Measurements from ENCODE around the gene NXPH3. TPM values are rescaled to one million over a fixed set of nuclear protein-coding genes. Genes with fewer than 3 reads are reported as not detected.

NXPH3 gene
- total and polyA plus RNA-seq, 10 of the 15 experiments (the other 5 are each of a cell fraction or from before 2014, with no cell fraction given): 0.08 to 0.35 (median 0.12) TPM; not detected in 2

GRCh38 chr17:49556223-49556943 is 19.3 kb upstream of the NXPH3 start:
- H3K9me3 ChIP-seq (replicated peaks; ENCODE audit: control insufficient read depth, insufficient read depth, low read length): no peaks in the 10 kb centered on the region
- SMC1A ChIA-PET (ENCODE audit: uncharacterized antibody, unreplicated experiment): interaction anchor here (0.6 to 3.4 kb wide), 12 partner anchors 11 to 152 kb away, joined by 3 to 21 read pairs (median 4); no protein-coding TSS in a partner anchor
- peak overlapping the region; percentile 60 for H3K4me2 ChIP-seq (ENCODE audit: control insufficient read depth, insufficient read depth)
- FAIRE-seq (peak; percentile 47), DNase-seq (ENCODE audit: low read depth, low spot score) (no peak), ATAC-seq (peak; percentile 99)
- POLR2A ChIA-PET: interaction anchor here (0.6 kb wide), 1 partner anchor 142 kb away, joined by 5 read pairs; no protein-coding TSS in a partner anchor
- no peak overlapping the region; the same call in 1 of the 2 replicates for H3K9ac ChIP-seq (ENCODE audit: control insufficient read depth, insufficient read depth, low read length)
- no peaks in the 10 kb centered on the region for H4K20me1 ChIP-seq (ENCODE audit: control insufficient read depth, insufficient read depth)
- H3K79me2 ChIP-seq (ENCODE audit: control insufficient read depth, insufficient read depth, low read length): no peaks in the 10 kb centered on the region
- no peaks in the 10 kb centered on the region for H3K36me3 ChIP-seq (ENCODE audit: control insufficient read depth in 2 of 2, insufficient read depth in 2 of 2, low read length in 1 of 2)
- no peak overlapping the region for H3K4me3 ChIP-seq
- intact Hi-C loops (cut with micrococcal nuclease; ENCODE audit: unreplicated experiment): loop anchor here (1.0 to 2.0 kb wide), 4 partner anchors 60 to 242 kb away; no protein-coding TSS in a partner anchor
- H3K27me3 ChIP-seq (replicated peaks in 1 of 2; ENCODE audit: control insufficient read depth in 2 of 2, insufficient read depth in 2 of 2, low read length in 1 of 2): no peaks in the 10 kb centered on the region
- RAD21 ChIA-PET (ENCODE audit: unreplicated experiment): interaction anchor here (0.6 to 3.7 kb wide), 21 partner anchors 9 to 240 kb away, joined by 3 to 45 read pairs (median 3); partner anchors contain the start of gene PHB1
- in situ Hi-C loops (cut with MboI): loop anchor here (10.0 kb wide), 1 partner anchor 152 kb away; no protein-coding TSS in a partner anchor
- 22% methylated on average over 29 of the region's 30 CpGs for WGBS (ENCODE audit: insufficient coverage, insufficient replicate concordance, low lambda C conversion rate, missing lambda C conversion rate)
- H2AFZ ChIP-seq (ENCODE audit: control insufficient read depth, low read depth, low read length): peak overlapping the region; percentile 58
- BruUV-seq (replicated peaks): no TSS peak
- CTCF ChIA-PET: interaction anchor here (0.6 to 5.7 kb wide), 58 partner anchors 10 to 449 kb away, joined by 3 to 125 read pairs (median 4); partner anchors contain the start of gene PHB1
- no peak overlapping the region for H3K27ac ChIP-seq (ENCODE audit: control insufficient read depth, insufficient read depth)
- H3K4me1 ChIP-seq (ENCODE audit: control insufficient read depth, insufficient read depth, low read length): peaks cover 4% of the 10 kb centered on the region; the same call in 1 of the 2 replicates
- TF ChIP-seq MEF2B (IDR thresholded peaks at IDR 0.05; ENCODE audit: partially characterized antibody, poor library complexity, severe bottlenecking) (no peak), SUPT20H (IDR thresholded peaks at IDR 0.05; ENCODE audit: borderline replicate concordance, control insufficient read depth, low read depth, low read length) (no peak), RUNX3 (IDR thresholded peaks at IDR 0.05; ENCODE audit: low read length) (no peak), MTA3 (IDR thresholded peaks at IDR 0.05; ENCODE audit: borderline replicate concordance, low read length) (no peak), SMARCA5 (IDR thresholded peaks at IDR 0.05) (peak; percentile 74; the same call in 1 of the 2 replicates), SUZ12 (IDR thresholded peaks at IDR 0.05; ENCODE audit: unreplicated experiment) (no peak), TCF7 (IDR thresholded peaks at IDR 0.05; ENCODE audit: borderline replicate concordance) (no peak), SMC3 (IDR thresholded peaks at IDR 0.05; ENCODE audit: borderline replicate concordance, low read length) (peak; percentile 91), E4F1 (IDR thresholded peaks at IDR 0.05; ENCODE audit: borderline replicate concordance, partially characterized antibody) (no peak), MYC (IDR thresholded peaks at IDR 0.05; ENCODE audit: insufficient read depth, insufficient read length, insufficient replicate concordance, low read length, severe bottlenecking) (no peak), POLR2AphosphoS5 (IDR thresholded peaks at IDR 0.05; ENCODE audit: low read length) (no peak), CTCF (IDR thresholded peaks at IDR 0.05 in 2 of 3, conservative IDR thresholded peaks at IDR 0.05 in 1 of 3; ENCODE audit: control insufficient read depth in 2 of 3, extremely low read depth in 1 of 3, insufficient read depth in 1 of 3, low read depth in 3 of 3, low read length in 3 of 3) (peak; percentile 95 to 97 (median 96); a peak in 5 of 6 replicates), NR2C1 (IDR thresholded peaks at IDR 0.05) (peak; percentile 56), PBX3 (IDR thresholded peaks at IDR 0.05; ENCODE audit: insufficient replicate concordance, low read depth, low read length) (no peak)
- TF ChIP-seq, protein P1, sequence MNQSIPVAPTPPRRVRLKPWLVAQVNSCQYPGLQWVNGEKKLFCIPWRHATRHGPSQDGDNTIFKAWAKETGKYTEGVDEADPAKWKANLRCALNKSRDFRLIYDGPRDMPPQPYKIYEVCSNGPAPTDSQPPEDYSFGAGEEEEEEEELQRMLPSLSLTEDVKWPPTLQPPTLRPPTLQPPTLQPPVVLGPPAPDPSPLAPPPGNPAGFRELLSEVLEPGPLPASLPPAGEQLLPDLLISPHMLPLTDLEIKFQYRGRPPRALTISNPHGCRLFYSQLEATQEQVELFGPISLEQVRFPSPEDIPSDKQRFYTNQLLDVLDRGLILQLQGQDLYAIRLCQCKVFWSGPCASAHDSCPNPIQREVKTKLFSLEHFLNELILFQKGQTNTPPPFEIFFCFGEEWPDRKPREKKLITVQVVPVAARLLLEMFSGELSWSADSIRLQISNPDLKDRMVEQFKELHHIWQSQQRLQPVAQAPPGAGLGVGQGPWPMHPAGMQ (IDR thresholded peaks at IDR 0.05; ENCODE audit: borderline replicate concordance): no peak

Measured in GM12878 (cell line).